ENCODE measurements around the gene STAU1. TPM values are rescaled to one million over a fixed set of nuclear protein-coding genes. Genes with fewer than 3 reads are reported as not detected.
A peak's percentile ranks its signal among the peaks of the same experiment; 100 is the strongest.

The STAU1 gene, protein sequence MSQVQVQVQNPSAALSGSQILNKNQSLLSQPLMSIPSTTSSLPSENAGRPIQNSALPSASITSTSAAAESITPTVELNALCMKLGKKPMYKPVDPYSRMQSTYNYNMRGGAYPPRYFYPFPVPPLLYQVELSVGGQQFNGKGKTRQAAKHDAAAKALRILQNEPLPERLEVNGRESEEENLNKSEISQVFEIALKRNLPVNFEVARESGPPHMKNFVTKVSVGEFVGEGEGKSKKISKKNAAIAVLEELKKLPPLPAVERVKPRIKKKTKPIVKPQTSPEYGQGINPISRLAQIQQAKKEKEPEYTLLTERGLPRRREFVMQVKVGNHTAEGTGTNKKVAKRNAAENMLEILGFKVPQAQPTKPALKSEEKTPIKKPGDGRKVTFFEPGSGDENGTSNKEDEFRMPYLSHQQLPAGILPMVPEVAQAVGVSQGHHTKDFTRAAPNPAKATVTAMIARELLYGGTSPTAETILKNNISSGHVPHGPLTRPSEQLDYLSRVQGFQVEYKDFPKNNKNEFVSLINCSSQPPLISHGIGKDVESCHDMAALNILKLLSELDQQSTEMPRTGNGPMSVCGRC
- total RNA-seq: 59.3 TPM

DNA sequence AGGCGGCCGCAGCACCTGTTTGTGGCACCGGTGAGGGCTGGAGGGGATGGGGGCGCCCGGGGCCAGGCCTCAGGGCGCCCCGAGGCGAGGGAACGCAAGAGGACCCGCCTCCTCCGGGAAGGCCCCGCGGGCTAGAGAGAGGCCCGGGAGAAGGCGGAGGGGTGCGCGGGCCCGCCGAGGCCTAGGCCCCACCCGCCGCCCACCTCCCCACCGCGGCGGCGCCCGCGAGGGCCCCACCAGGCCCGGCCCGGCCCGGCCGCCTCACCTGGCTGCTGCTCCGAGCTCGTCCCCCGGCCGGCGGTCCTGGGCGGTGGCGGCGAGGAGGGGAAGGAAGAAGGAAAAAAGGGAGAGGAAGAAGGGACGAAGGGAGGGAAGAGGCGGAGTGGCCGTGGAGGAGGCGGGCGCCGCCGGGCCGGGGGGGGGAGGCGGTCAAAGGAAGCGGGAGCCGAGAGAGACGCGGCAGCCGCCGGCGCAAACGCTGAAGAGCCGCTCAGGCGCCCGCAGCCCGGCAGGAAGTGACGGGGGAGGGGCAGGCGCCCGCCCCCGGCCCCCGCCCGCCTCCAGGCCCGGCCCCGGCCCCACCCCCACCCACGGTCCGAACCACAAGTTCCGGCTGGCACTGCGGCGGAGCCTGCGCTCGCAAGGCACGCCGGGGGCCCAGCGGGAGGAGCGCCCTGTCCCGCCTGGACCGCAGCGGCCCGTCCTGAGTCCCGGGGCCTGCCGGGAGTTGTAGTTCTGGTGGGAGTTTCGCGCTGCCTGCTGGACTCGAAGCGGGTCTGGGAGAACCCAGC lies at the start of gene STAU1:
Gene STAU1, minus strand, starts transcription at position 484 of the 791 bp plus-strand sequence. CDS start 22,133 bp downstream, outside the sequence.
- Histone ChIP-seq H3K4me3 (peak within 1 kb of the TSS; percentile 92 to 97), H3K36me3 (no peaks in the 10 kb centered on the region), H3K9me3 (no peaks in the 10 kb centered on the region), H3K4me1 (peaks cover 0 to 6% of the 10 kb centered on the region in 2 donors), H3K27me3 (no peaks in the 10 kb centered on the region), H3K27ac (peak within 1 kb of the TSS; percentile 93 to 98)
- intact Hi-C loops (cut with DNase I): loop anchor here (1.0 to 2.0 kb wide), 4 partner anchors 21 to 90 kb away; partner anchors contain the start of genes DDX27 and ZNFX1
- DNase-seq (ENCODE audit: low spot score in 2 of 2): peak; percentile 80 to 97
- TF ChIP-seq, protein P1, sequence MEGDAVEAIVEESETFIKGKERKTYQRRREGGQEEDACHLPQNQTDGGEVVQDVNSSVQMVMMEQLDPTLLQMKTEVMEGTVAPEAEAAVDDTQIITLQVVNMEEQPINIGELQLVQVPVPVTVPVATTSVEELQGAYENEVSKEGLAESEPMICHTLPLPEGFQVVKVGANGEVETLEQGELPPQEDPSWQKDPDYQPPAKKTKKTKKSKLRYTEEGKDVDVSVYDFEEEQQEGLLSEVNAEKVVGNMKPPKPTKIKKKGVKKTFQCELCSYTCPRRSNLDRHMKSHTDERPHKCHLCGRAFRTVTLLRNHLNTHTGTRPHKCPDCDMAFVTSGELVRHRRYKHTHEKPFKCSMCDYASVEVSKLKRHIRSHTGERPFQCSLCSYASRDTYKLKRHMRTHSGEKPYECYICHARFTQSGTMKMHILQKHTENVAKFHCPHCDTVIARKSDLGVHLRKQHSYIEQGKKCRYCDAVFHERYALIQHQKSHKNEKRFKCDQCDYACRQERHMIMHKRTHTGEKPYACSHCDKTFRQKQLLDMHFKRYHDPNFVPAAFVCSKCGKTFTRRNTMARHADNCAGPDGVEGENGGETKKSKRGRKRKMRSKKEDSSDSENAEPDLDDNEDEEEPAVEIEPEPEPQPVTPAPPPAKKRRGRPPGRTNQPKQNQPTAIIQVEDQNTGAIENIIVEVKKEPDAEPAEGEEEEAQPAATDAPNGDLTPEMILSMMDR (IDR thresholded peaks at IDR 0.05): no peak

DNA sequence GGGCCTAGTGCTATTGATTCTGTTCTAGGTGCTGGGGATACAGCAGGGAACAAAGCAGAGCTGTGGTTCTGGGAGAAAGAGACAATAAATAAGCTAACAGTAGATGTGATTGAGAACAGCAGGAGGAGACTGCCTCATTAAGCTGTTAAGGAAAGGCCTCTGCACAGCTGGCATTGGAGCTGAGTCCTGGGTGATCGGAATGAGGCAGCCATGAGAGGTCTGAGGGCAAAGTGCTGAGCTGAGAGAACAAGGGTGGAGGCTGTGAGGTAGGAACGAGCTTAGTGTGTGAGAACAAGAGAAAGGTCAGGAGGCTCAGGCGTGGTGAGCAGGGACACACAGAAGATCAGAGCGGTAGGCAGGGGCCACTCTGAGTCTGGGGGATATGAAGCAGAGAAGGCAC lies 49.4 kb upstream of the STAU1 start:
- Histone ChIP-seq H3K36me3 (peaks cover 81 to 95% of the 10 kb centered on the region in 2 donors), H3K27ac (no peak overlapping the region), H3K4me3 (no peak overlapping the region), H3K9me3 (no peaks in the 10 kb centered on the region), H3K27me3 (no peaks in the 10 kb centered on the region), H3K4me1 (no peaks in the 10 kb centered on the region)
- intact Hi-C loops (cut with DNase I): no loop called here
- no peak for DNase-seq (ENCODE audit: low spot score in 2 of 2)
- TF ChIP-seq, protein P1 (IDR thresholded peaks at IDR 0.05): no peak

DNA sequence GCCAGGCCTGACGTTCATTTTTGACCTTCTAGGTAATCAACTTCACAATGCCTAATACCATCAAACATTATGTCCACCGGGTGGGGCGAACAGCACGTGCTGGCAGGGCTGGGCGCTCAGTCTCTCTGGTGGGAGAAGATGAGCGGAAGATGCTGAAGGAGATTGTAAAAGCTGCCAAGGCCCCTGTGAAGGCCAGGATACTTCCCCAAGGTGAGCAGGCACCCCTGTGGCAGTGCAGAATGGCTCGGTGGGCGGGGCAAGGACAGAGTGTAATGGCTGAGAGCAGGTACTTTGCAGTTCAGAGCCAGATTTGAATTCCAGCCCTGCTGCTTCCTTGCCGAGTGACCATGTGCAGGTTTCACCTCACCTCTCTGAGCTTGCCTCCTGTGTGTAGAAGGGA lies 48.2 kb upstream of the STAU1 start:
- Histone ChIP-seq H3K27me3 (no peaks in the 10 kb centered on the region), H3K27ac (no peak overlapping the region), H3K9me3 (no peaks in the 10 kb centered on the region), H3K36me3 (peaks cover 77 to 91% of the 10 kb centered on the region in 2 donors), H3K4me3 (no peak overlapping the region), H3K4me1 (no peaks in the 10 kb centered on the region)
- intact Hi-C loops (cut with DNase I): no loop called here
- TF ChIP-seq, protein P1 (IDR thresholded peaks at IDR 0.05): no peak
- no peak for DNase-seq (ENCODE audit: low spot score in 2 of 2)

DNA sequence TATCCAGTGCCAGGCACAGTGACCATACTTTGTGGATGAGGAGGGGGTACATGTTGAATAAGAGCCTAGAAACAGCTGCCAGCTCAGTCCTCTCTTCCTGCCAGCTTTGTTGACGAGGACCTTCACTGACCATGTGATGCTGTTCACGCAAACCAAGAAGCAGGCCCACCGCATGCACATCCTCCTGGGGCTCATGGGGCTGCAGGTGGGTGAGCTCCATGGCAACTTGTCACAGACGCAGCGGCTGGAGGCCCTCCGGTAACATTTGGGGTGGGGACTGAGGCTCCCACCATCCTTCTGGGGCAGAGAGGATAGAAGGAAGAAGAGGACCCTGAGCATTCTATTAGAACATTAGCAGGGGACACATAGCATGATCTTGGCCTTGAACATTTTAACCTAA lies 46.7 kb upstream of the STAU1 start:
- TF ChIP-seq, protein P1 (IDR thresholded peaks at IDR 0.05): no peak
- H3K27ac ChIP-seq: no peak overlapping the region
- intact Hi-C loops (cut with DNase I): no loop called here
- H3K9me3 ChIP-seq: no peaks in the 10 kb centered on the region
- peaks cover 88 to 92% of the 10 kb centered on the region in 2 donors for H3K36me3 ChIP-seq
- H3K4me3 ChIP-seq: no peak overlapping the region
- DNase-seq (ENCODE audit: low spot score in 2 of 2): no peak
- no peaks in the 10 kb centered on the region for H3K27me3 ChIP-seq
- no peaks in the 10 kb centered on the region for H3K4me1 ChIP-seq

DNA sequence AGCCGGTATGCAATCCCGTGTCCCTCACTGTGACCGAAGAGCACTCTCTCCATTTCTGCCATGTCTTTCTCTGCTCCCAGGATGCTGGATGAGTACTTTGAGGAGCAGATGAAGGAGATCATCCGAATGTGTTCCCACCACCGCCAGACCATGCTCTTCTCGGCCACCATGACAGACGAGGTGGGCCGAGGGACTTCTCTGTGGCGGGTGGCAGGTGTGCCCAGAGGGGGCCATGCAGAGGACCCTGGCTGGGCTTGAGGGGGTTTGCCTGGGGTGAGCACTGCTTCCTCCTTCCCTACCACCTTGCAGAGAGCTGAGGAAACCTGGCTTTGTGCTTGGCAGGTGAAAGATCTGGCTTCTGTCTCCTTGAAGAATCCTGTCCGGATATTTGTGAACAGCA lies 45.1 kb upstream of the STAU1 start:
- Histone ChIP-seq H3K36me3 (peaks cover 83 to 89% of the 10 kb centered on the region in 2 donors), H3K4me1 (no peaks in the 10 kb centered on the region), H3K27ac (no peak overlapping the region), H3K27me3 (no peaks in the 10 kb centered on the region), H3K9me3 (no peaks in the 10 kb centered on the region), H3K4me3 (no peak overlapping the region)
- no peak for DNase-seq (ENCODE audit: low spot score in 2 of 2)
- TF ChIP-seq, protein P1 (IDR thresholded peaks at IDR 0.05): no peak
- intact Hi-C loops (cut with DNase I): no loop called here

All from ascending aorta (tissue), 2 donors.